Keratinocyte (primary cell): ENCODE measurements around the gene REELD1. TPM values are rescaled to one million over a fixed set of nuclear protein-coding genes. Genes with fewer than 3 reads are reported as not detected.

Experiments used
- DNase-seq: peaks from one replicate; pipeline ENCODE4 v3.0.0-alpha.2; 2011; ENCODE audit warnings: low read depth, missing footprints, low spot score
- FAIRE-seq: peaks from 2 replicates; lab custom pipeline; 2011; peaks lifted over from hg19 to GRCh38; lab: Jason Lieb, UNC
- H2AFZ ChIP-seq: 2 replicates; pipeline ENCODE4 v1.6.0; 2012; ENCODE audit warnings: low read length, control low read depth, inconsistent platforms; ENCODE audit not compliant: control insufficient read depth
- H3K27ac ChIP-seq: 2 replicates; pipeline ENCODE4 v1.5.1; 2011; ENCODE audit warnings: low read length; ENCODE audit not compliant: control insufficient read depth, insufficient read depth
- H3K27me3 ChIP-seq: 3 replicates; pipeline ENCODE4 v1.6.0; 2011; ENCODE audit warnings: low read length; ENCODE audit not compliant: control insufficient read depth, insufficient read depth; ENCODE audit errors: extremely low read depth
- H3K36me3 ChIP-seq, 2 experiments: 2 replicates in 1 of 2; 3 replicates in 1 of 2; pipeline ENCODE4 v1.5.1; 2011; ENCODE audit warnings: low read length in 2 of 2, mild to moderate bottlenecking in 1 of 2; ENCODE audit not compliant: control insufficient read depth in 2 of 2, insufficient read depth in 2 of 2; ENCODE audit errors: extremely low read depth in 1 of 2
- H3K4me1 ChIP-seq: 3 replicates; pipeline ENCODE4 v1.5.1; 2011; ENCODE audit warnings: low read length; ENCODE audit not compliant: control insufficient read depth, insufficient read depth; ENCODE audit errors: extremely low read depth
- H3K4me2 ChIP-seq: 3 replicates; pipeline ENCODE4 v1.6.0; 2011; ENCODE audit warnings: low read depth, low read length; ENCODE audit not compliant: control insufficient read depth, insufficient read depth; ENCODE audit errors: extremely low read depth
- H3K4me3 ChIP-seq, 3 experiments: fragments of 200-600 bp in 1 of 3; sonication (generic) in 1 of 3; 2 replicates in 2 of 3; 3 replicates in 1 of 3; pipeline ENCODE4 v1.5.1; 2011 to 2016; ENCODE audit warnings: low read length in 3 of 3, mild to moderate bottlenecking in 3 of 3, control low read depth in 2 of 3, inconsistent platforms in 1 of 3, low read depth in 1 of 3, mixed read lengths in 1 of 3, mixed run types in 1 of 3, moderate library complexity in 1 of 3; ENCODE audit not compliant: control insufficient read depth in 2 of 3, insufficient read depth in 2 of 3; ENCODE audit errors: extremely low read depth in 1 of 3
- H3K79me2 ChIP-seq: 2 replicates; pipeline ENCODE4 v1.6.0; 2012; ENCODE audit warnings: low read length; ENCODE audit not compliant: control insufficient read depth, insufficient read depth
- H3K9ac ChIP-seq: 3 replicates; pipeline ENCODE4 v1.6.0; 2011; ENCODE audit warnings: low read length; ENCODE audit not compliant: control insufficient read depth, insufficient read depth; ENCODE audit errors: extremely low read depth
- H3K9me1 ChIP-seq: 3 replicates; pipeline ENCODE4 v1.6.0; 2011; ENCODE audit warnings: low read length; ENCODE audit not compliant: control insufficient read depth, insufficient read depth; ENCODE audit errors: extremely low read depth
- H3K9me3 ChIP-seq: 2 replicates; pipeline ENCODE4 v1.5.1; 2012; ENCODE audit warnings: low read depth, low read length; ENCODE audit not compliant: control insufficient read depth
- H4K20me1 ChIP-seq: 3 replicates; pipeline ENCODE4 v1.6.0; 2011; ENCODE audit warnings: low read length; ENCODE audit not compliant: control insufficient read depth, insufficient read depth; ENCODE audit errors: extremely low read depth
- CTCF ChIP-seq, 3 experiments: IDR thresholded peaks in 1 of 3; conservative IDR thresholded peaks in 1 of 3; optimal IDR thresholded peaks in 1 of 3; 2 replicates in 2 of 3; 3 replicates in 1 of 3; pipeline versions ENCODE3 to v1.5.1; 2011; ENCODE audit warnings: low read length in 3 of 3, mild to moderate bottlenecking in 3 of 3, moderate library complexity in 2 of 3, control low read depth in 1 of 3, inconsistent platforms in 1 of 3; ENCODE audit not compliant: insufficient read depth in 2 of 3; ENCODE audit errors: extremely low read depth in 1 of 3
- EZH2 ChIP-seq: IDR thresholded peaks from one replicate; pipeline ENCODE4 v1.6.1; 2012; ENCODE audit warnings: inconsistent platforms, mild to moderate bottlenecking, low read length, moderate library complexity
- dilution Hi-C: fragments of 300-500 bp; cut with MboI; formaldehyde crosslinking; loops from one replicate; pipeline ENCODE4 v1.7.0; 2020; ENCODE audit warnings: low sequenced_read_pairs; ENCODE audit not compliant: extremely low pct_ligation_motif_present
- polyA plus RNA-seq, 5 experiments: library from polyadenylated mRNA; depleted of rRNA in 3 of 5; stranded (reverse) in 3 of 5; stranded (forward) in 1 of 5; unstranded in 1 of 5; fragments of >200 nt; gene quantifications; 1 replicate in 1 of 5; 2 replicates in 3 of 5; 3 replicates in 1 of 5; pipeline versions ENCODE4 v1.2.1 to v1.2.3, GENCODE V29; 2011 to 2012; ENCODE audit warnings: missing spikeins in 2 of 5, low read depth in 1 of 5, low replicate concordance in 1 of 5

Gene REELD1
- polyA plus RNA-seq, 1 donor (not counting 4 experiments of a cell fraction or from before 2014, with no cell fraction given) = not detected

GRCh38 chr4:146178126-146178525, 36.2 kb upstream of the REELD1 start:
- H3K4me3 ChIP-seq = no peak overlapping the region
- no peaks in the 10 kb centered on the region for H3K9me3 ChIP-seq
- H2AFZ ChIP-seq = no peak overlapping the region
- H3K36me3 ChIP-seq = peaks cover 0 to 2% of the 10 kb centered on the region in 2 experiments
- no peak overlapping the region for H3K4me2 ChIP-seq
- peaks cover 19% of the 10 kb centered on the region for H3K4me1 ChIP-seq
- H3K79me2 ChIP-seq = peaks cover 57% of the 10 kb centered on the region
- no peak overlapping the region for H3K9ac ChIP-seq
- TF ChIP-seq EZH2 (no peak), CTCF (optimal IDR thresholded peaks at IDR 0.05 in 1 of 3, IDR thresholded peaks at IDR 0.05 in 1 of 3, conservative IDR thresholded peaks at IDR 0.05 in 1 of 3; ENCODE audit: extremely low read depth in 1 of 3, insufficient read depth in 2 of 3, low read length in 3 of 3) (no peak)
- no peak for DNase-seq
- FAIRE-seq = no peak
- no peaks in the 10 kb centered on the region for H3K27me3 ChIP-seq
- H3K27ac ChIP-seq = no peak overlapping the region
- H3K9me1 ChIP-seq = no peaks in the 10 kb centered on the region
- dilution Hi-C loops = no loop called here
- H4K20me1 ChIP-seq = no peaks in the 10 kb centered on the region

- peak; percentile 23 for FAIRE-seq
- H3K4me2 ChIP-seq = peak overlapping the region; percentile 57
- dilution Hi-C loops = no loop called here
Measured at GRCh38 chr4:146179784-146180370, 34.5 kb upstream of the REELD1 start.

More at GRCh38 chr4:146179784-146180370, 34.5 kb upstream of the REELD1 start:
- Histone ChIP-seq H3K36me3 (peaks cover 0 to 2% of the 10 kb centered on the region in 2 experiments), H3K79me2 (peaks cover 57% of the 10 kb centered on the region), H3K27ac (no peak overlapping the region), H3K9ac (no peak overlapping the region), H3K4me1 (peaks cover 19% of the 10 kb centered on the region), H2AFZ (no peak overlapping the region), H3K9me3 (no peaks in the 10 kb centered on the region), H3K4me3 (no peak overlapping the region), H4K20me1 (no peaks in the 10 kb centered on the region), H3K27me3 (no peaks in the 10 kb centered on the region), H3K9me1 (no peaks in the 10 kb centered on the region)
- DNase-seq = no peak
- no peak for TF ChIP-seq CTCF (optimal IDR thresholded peaks at IDR 0.05 in 1 of 3, IDR thresholded peaks at IDR 0.05 in 1 of 3, conservative IDR thresholded peaks at IDR 0.05 in 1 of 3; ENCODE audit: extremely low read depth in 1 of 3, insufficient read depth in 2 of 3, low read length in 3 of 3)
- TF ChIP-seq EZH2 = no peak
